ENCODE results near the gene GPC6.

GRCh38 chr13:93976528-93976927, 749.9 kb downstream of the GPC6 start:
- TF ChIP-seq CTCF (IDR thresholded peaks at IDR 0.05) (no peak), POLR2AphosphoS5 (IDR thresholded peaks at IDR 0.05) (no peak)

All from suprapubic skin (tissue), 3 donors.